ENCODE results near the gene ZFP36. TPM values are rescaled to one million over a fixed set of nuclear protein-coding genes. Genes with fewer than 3 reads are reported as not detected.

Gene ZFP36
- total RNA-seq, 4 donors from 2014 or later = 426 to 850 (median 540) TPM

GRCh38 chr19:39419003-39419402 is 12.4 kb downstream of the ZFP36 start:
- Histone ChIP-seq H3K9me3 (no peaks in the 10 kb centered on the region), H3K4me1 (peaks cover 14% of the 10 kb centered on the region), H3K36me3 (peaks cover 51% of the 10 kb centered on the region), H3K4me3 (no peak overlapping the region), H3K27me3 (no peaks in the 10 kb centered on the region), H3K27ac (no peak overlapping the region)
- 87% methylated on average over 9 of the region's 9 CpGs for WGBS
- no peak for DNase-seq (ENCODE audit: low spot score in 2 of 2)
- TF ChIP-seq POLR2A (IDR thresholded peaks at IDR 0.05) (no peak), POLR2AphosphoS5 (IDR thresholded peaks at IDR 0.05) (no peak), CTCF (IDR thresholded peaks at IDR 0.05) (no peak), EP300 (IDR thresholded peaks at IDR 0.05) (no peak)

GRCh38 chr19:39420769-39421168 is 14.1 kb downstream of the ZFP36 start:
- Histone ChIP-seq H3K27ac (no peak overlapping the region), H3K4me1 (no peaks in the 10 kb centered on the region), H3K36me3 (peaks cover 61% of the 10 kb centered on the region), H3K4me3 (no peak overlapping the region), H3K9me3 (no peaks in the 10 kb centered on the region), H3K27me3 (no peaks in the 10 kb centered on the region)
- DNase-seq (ENCODE audit: low spot score in 2 of 2) = no peak
- TF ChIP-seq POLR2A (IDR thresholded peaks at IDR 0.05) = no peak
- TF ChIP-seq CTCF (IDR thresholded peaks at IDR 0.05) = no peak
- TF ChIP-seq EP300 (IDR thresholded peaks at IDR 0.05) = no peak
- TF ChIP-seq POLR2AphosphoS5 (IDR thresholded peaks at IDR 0.05) = no peak
- 89% methylated on average over 8 of the region's 15 CpGs for WGBS

GRCh38 chr19:39422020-39422419 is 15.4 kb downstream of the ZFP36 start:
- no peak overlapping the region for H3K27ac ChIP-seq
- WGBS = 83% methylated on average over 3 of the region's 5 CpGs
- no peak for DNase-seq (ENCODE audit: low spot score in 2 of 2)
- H3K4me1 ChIP-seq = no peaks in the 10 kb centered on the region
- H3K27me3 ChIP-seq = no peaks in the 10 kb centered on the region
- TF ChIP-seq EP300 (IDR thresholded peaks at IDR 0.05) = no peak
- TF ChIP-seq POLR2AphosphoS5 (IDR thresholded peaks at IDR 0.05) = no peak
- no peak for TF ChIP-seq CTCF (IDR thresholded peaks at IDR 0.05)
- no peak for TF ChIP-seq POLR2A (IDR thresholded peaks at IDR 0.05)
- no peak overlapping the region for H3K4me3 ChIP-seq
- H3K36me3 ChIP-seq = peaks cover 61% of the 10 kb centered on the region
- no peaks in the 10 kb centered on the region for H3K9me3 ChIP-seq

GRCh38 chr19:39423258-39424086 is 16.8 kb downstream of the ZFP36 start:
- Histone ChIP-seq H3K27ac (no peak overlapping the region), H3K27me3 (no peaks in the 10 kb centered on the region), H3K9me3 (no peaks in the 10 kb centered on the region), H3K4me1 (peaks cover 5% of the 10 kb centered on the region), H3K4me3 (no peak overlapping the region), H3K36me3 (peaks cover 51% of the 10 kb centered on the region)
- no peak for DNase-seq (ENCODE audit: low spot score in 2 of 2)
- no peak for TF ChIP-seq POLR2AphosphoS5 (IDR thresholded peaks at IDR 0.05)
- no peak for TF ChIP-seq CTCF (IDR thresholded peaks at IDR 0.05)
- TF ChIP-seq EP300 (IDR thresholded peaks at IDR 0.05) = no peak
- no peak for TF ChIP-seq POLR2A (IDR thresholded peaks at IDR 0.05)
- 81% methylated on average over 34 of the region's 35 CpGs for WGBS

GRCh38 chr19:39424934-39425333 is 18.3 kb downstream of the ZFP36 start:
- H3K27ac ChIP-seq = no peak overlapping the region
- DNase-seq (ENCODE audit: low spot score in 2 of 2) = no peak
- TF ChIP-seq POLR2AphosphoS5 (IDR thresholded peaks at IDR 0.05) (no peak), POLR2A (IDR thresholded peaks at IDR 0.05) (no peak), EP300 (IDR thresholded peaks at IDR 0.05) (no peak), CTCF (IDR thresholded peaks at IDR 0.05) (no peak)
- H3K4me1 ChIP-seq = peaks cover 9% of the 10 kb centered on the region
- H3K36me3 ChIP-seq = peaks cover 45% of the 10 kb centered on the region
- no peak overlapping the region for H3K4me3 ChIP-seq
- no peaks in the 10 kb centered on the region for H3K27me3 ChIP-seq
- 90% methylated on average over 8 of the region's 16 CpGs for WGBS
- no peaks in the 10 kb centered on the region for H3K9me3 ChIP-seq

Data from suprapubic skin (tissue), 4 donors.